ENCODE results near the gene C9. TPM values are rescaled to one million over a fixed set of nuclear protein-coding genes. Genes with fewer than 3 reads are reported as not detected.

C9 gene
- total RNA-seq, 2 donors from 2014 or later: not detected

- intact Hi-C loops (cut with DNase I): no loop called here
- no peaks in the 10 kb centered on the region for H3K36me3 ChIP-seq (replicated peaks in 1 of 2; ENCODE audit: insufficient read depth in 1 of 2, low read depth in 2 of 2)
- H3K27me3 ChIP-seq: no peaks in the 10 kb centered on the region
- ATAC-seq (no peak), DNase-seq (no peak)
- TF ChIP-seq POLR2A (IDR thresholded peaks at IDR 0.05) (no peak), CTCF (IDR thresholded peaks at IDR 0.05) (no peak)
- H3K4me3 ChIP-seq: no peak overlapping the region
- H3K27ac ChIP-seq: no peak overlapping the region
- H3K9me3 ChIP-seq: no peaks in the 10 kb centered on the region
- H3K4me1 ChIP-seq: no peaks in the 10 kb centered on the region
- WGBS, 2 donors: 69 to 92% methylated on average over 1 of the region's 1 CpG
These were observed 11.3 kb downstream of the C9 start for GRCh38 chr5:39352951-39353350.

- intact Hi-C loops (cut with DNase I): no loop called here
- H3K4me3 ChIP-seq: no peak overlapping the region
- H3K27me3 ChIP-seq: no peaks in the 10 kb centered on the region
- 79 to 80% methylated on average over 2 of the region's 2 CpGs for WGBS, 2 donors
- ATAC-seq: no peak
- H3K4me1 ChIP-seq: no peaks in the 10 kb centered on the region
- no peaks in the 10 kb centered on the region for H3K9me3 ChIP-seq
- no peak overlapping the region for H3K27ac ChIP-seq
- DNase-seq: no peak
- TF ChIP-seq CTCF (IDR thresholded peaks at IDR 0.05) (no peak), POLR2A (IDR thresholded peaks at IDR 0.05) (no peak)
- H3K36me3 ChIP-seq (replicated peaks in 1 of 2; ENCODE audit: insufficient read depth in 1 of 2, low read depth in 2 of 2): no peaks in the 10 kb centered on the region
These were observed 12.1 kb downstream of the C9 start for GRCh38 chr5:39352170-39352569.

DNA sequence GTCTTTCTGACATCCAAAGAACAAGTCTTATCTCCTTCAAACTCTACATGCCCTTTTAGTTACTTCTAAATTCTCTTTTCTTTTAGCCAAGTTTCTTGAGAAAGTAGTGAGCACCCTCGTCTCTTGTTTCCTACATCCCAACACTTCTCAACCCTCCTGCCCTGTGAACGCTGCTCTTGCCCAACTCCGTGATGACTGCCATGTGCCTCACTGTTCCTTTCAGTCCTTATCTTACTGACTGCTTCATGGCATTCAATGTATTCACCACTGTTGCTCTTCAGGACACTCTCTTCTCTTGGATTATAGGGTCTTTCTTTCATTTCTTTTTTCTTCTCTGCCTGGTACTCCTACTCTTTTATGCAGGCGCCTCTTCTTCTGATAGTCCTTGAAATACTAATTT is 14.8 kb downstream of the C9 start:
- no peaks in the 10 kb centered on the region for H3K36me3 ChIP-seq (replicated peaks in 1 of 2; ENCODE audit: insufficient read depth in 1 of 2, low read depth in 2 of 2)
- no peak overlapping the region for H3K27ac ChIP-seq
- DNase-seq: no peak
- 63 to 81% methylated on average over 4 of the region's 4 CpGs for WGBS, 2 donors
- TF ChIP-seq POLR2A (IDR thresholded peaks at IDR 0.05) (no peak), CTCF (IDR thresholded peaks at IDR 0.05) (no peak)
- H3K9me3 ChIP-seq: no peaks in the 10 kb centered on the region
- H3K27me3 ChIP-seq: no peaks in the 10 kb centered on the region
- intact Hi-C loops (cut with DNase I): no loop called here
- H3K4me1 ChIP-seq: no peaks in the 10 kb centered on the region
- H3K4me3 ChIP-seq: no peak overlapping the region
- ATAC-seq: no peak

- H3K27ac ChIP-seq: no peak overlapping the region
- intact Hi-C loops (cut with DNase I): no loop called here
- no peaks in the 10 kb centered on the region for H3K36me3 ChIP-seq (replicated peaks in 1 of 2; ENCODE audit: insufficient read depth in 1 of 2, low read depth in 2 of 2)
- H3K27me3 ChIP-seq: no peaks in the 10 kb centered on the region
- H3K4me3 ChIP-seq: no peak overlapping the region
- DNase-seq (no peak), ATAC-seq (no peak)
- TF ChIP-seq POLR2A (IDR thresholded peaks at IDR 0.05) (no peak), CTCF (IDR thresholded peaks at IDR 0.05) (no peak)
- H3K4me1 ChIP-seq: no peaks in the 10 kb centered on the region
- no peaks in the 10 kb centered on the region for H3K9me3 ChIP-seq
- WGBS, 2 donors: 93 to 95% methylated on average over 1 of the region's 1 CpG
These were observed 21.8 kb downstream of the C9 start for GRCh38 chr5:39342460-39342859.

- intact Hi-C loops (cut with DNase I): no loop called here
- no peaks in the 10 kb centered on the region for H3K4me1 ChIP-seq
- no peaks in the 10 kb centered on the region for H3K27me3 ChIP-seq
- no peaks in the 10 kb centered on the region for H3K36me3 ChIP-seq (replicated peaks in 1 of 2; ENCODE audit: insufficient read depth in 1 of 2, low read depth in 2 of 2)
- no peak overlapping the region for H3K4me3 ChIP-seq
- ATAC-seq: no peak
- no peak overlapping the region for H3K27ac ChIP-seq
- 40 to 55% methylated on average over 1 of the region's 1 CpG for WGBS, 2 donors
- no peak for DNase-seq
- no peaks in the 10 kb centered on the region for H3K9me3 ChIP-seq
- no peak for TF ChIP-seq CTCF (IDR thresholded peaks at IDR 0.05)
- no peak for TF ChIP-seq POLR2A (IDR thresholded peaks at IDR 0.05)
These were observed 22.4 kb downstream of the C9 start for GRCh38 chr5:39341896-39342295.
